Endothelial cell of umbilical vein (primary cell): ENCODE measurements around the gene RPL34. TPM values are rescaled to one million over a fixed set of nuclear protein-coding genes. Genes with fewer than 3 reads are reported as not detected.

Source experiments
- BruUV-seq: library from RNA; stranded (reverse); fragments of 400-500 nt; replicated peaks from 2 replicates; lab custom pipeline; 2021; lab: Mats Ljungman, UMichigan
- CTCF ChIA-PET: fragments of 300-600, 350-600 bp; sonication (Branson Sonifier 250); formaldehyde crosslinking; loops from one replicate; lab custom pipeline; 2021; ENCODE audit warnings: antibody characterized with exemption, inconsistent platforms; lab: Charles Lee
- POLR2A ChIA-PET: fragments of 300-600, 350-600 bp; sonication (Branson Sonifier 250); formaldehyde crosslinking; loops from one replicate; lab custom pipeline; 2021; ENCODE audit warnings: antibody characterized with exemption, inconsistent platforms; lab: Charles Lee
- DNase-seq: peaks from one replicate; pipeline ENCODE4 v3.0.0-alpha.2; 2011; ENCODE audit warnings: low read depth, low spot score
- FAIRE-seq: peaks from 2 replicates; lab custom pipeline; 2011; peaks lifted over from hg19 to GRCh38; lab: Jason Lieb, UNC
- H2AFZ ChIP-seq: 2 replicates; pipeline ENCODE4 v1.6.0; 2012; ENCODE audit warnings: low read depth, low read length, control low read depth, inconsistent platforms
- H3K27ac ChIP-seq: 2 replicates; pipeline ENCODE4 v1.5.1; 2011; ENCODE audit warnings: low read depth, mild to moderate bottlenecking, control low read depth, low read length, moderate library complexity; ENCODE audit not compliant: insufficient read depth
- H3K27me3 ChIP-seq, 2 experiments: 2 replicates each; pipeline versions ENCODE4 v1.6.0 to v1.6.1; 2011; ENCODE audit warnings: low read length in 2 of 2, mixed read lengths in 1 of 2; ENCODE audit not compliant: control insufficient read depth in 2 of 2, insufficient read depth in 2 of 2
- H3K36me3 ChIP-seq, 2 experiments: 2 replicates in 1 of 2; 3 replicates in 1 of 2; pipeline ENCODE4 v1.5.1; 2011; ENCODE audit warnings: low read length in 2 of 2, mild to moderate bottlenecking in 1 of 2, moderate library complexity in 1 of 2; ENCODE audit not compliant: control insufficient read depth in 2 of 2, insufficient read depth in 2 of 2; ENCODE audit errors: extremely low read depth in 1 of 2
- H3K4me1 ChIP-seq: 3 replicates; pipeline ENCODE4 v1.5.1; 2011; ENCODE audit warnings: mild to moderate bottlenecking, low read length; ENCODE audit not compliant: control insufficient read depth, insufficient read depth; ENCODE audit errors: extremely low read depth
- H3K4me2 ChIP-seq: 2 replicates; pipeline ENCODE4 v1.6.1; 2011; ENCODE audit warnings: low read length, control low read depth, mixed read lengths; ENCODE audit not compliant: insufficient read depth
- H3K4me3 ChIP-seq, 3 experiments: fragments of 200-600 bp in 1 of 3; sonication (generic), shearing (Covaris generic) in 1 of 3; replicated peaks in 1 of 3; 2 replicates each; pipeline ENCODE4 v1.5.1; 2011 to 2016; ENCODE audit warnings: control low read depth in 3 of 3, low read length in 3 of 3, mild to moderate bottlenecking in 2 of 3, inconsistent platforms in 1 of 3, low read depth in 1 of 3, moderate library complexity in 1 of 3; ENCODE audit not compliant: insufficient read depth in 1 of 3
- H3K79me2 ChIP-seq: 2 replicates; pipeline ENCODE4 v1.6.0; 2012; ENCODE audit warnings: low read length, inconsistent platforms; ENCODE audit not compliant: control insufficient read depth, insufficient read depth
- H3K9ac ChIP-seq: replicated peaks from 2 replicates; pipeline ENCODE3; 2011; ENCODE audit warnings: low read length, control low read depth; ENCODE audit not compliant: insufficient read depth; ENCODE audit errors: extremely low read depth
- H3K9me1 ChIP-seq: replicated peaks from 3 replicates; pipeline ENCODE4 v1.6.0; 2011; ENCODE audit warnings: mild to moderate bottlenecking, low read length; ENCODE audit not compliant: control insufficient read depth, insufficient read depth; ENCODE audit errors: extremely low read depth
- H3K9me3 ChIP-seq: replicated peaks from 2 replicates; pipeline ENCODE4 v1.5.1; 2012; ENCODE audit warnings: low read length, inconsistent platforms; ENCODE audit not compliant: control insufficient read depth, insufficient read depth
- H4K20me1 ChIP-seq: replicated peaks from 2 replicates; pipeline ENCODE3; 2011; ENCODE audit warnings: mild to moderate bottlenecking, low read length; ENCODE audit not compliant: control insufficient read depth, insufficient read depth; ENCODE audit errors: extremely low read depth
- CTCF ChIP-seq, 2 donors: IDR thresholded peaks; 1 replicate in 1 of 2; 2 replicates in 1 of 2; pipeline ENCODE4 v1.5.1; 2011; ENCODE audit warnings: low read length in 2 of 2, mild to moderate bottlenecking in 2 of 2, moderate library complexity in 2 of 2, control low read depth in 1 of 2, inconsistent platforms in 1 of 2, low read depth in 1 of 2; ENCODE audit not compliant: insufficient read depth in 1 of 2; ENCODE audit errors: extremely low read depth in 1 of 2
- EZH2 ChIP-seq: IDR thresholded peaks from 2 replicates; pipeline ENCODE4 v1.6.1; 2012; ENCODE audit warnings: borderline replicate concordance, low read depth, mild to moderate bottlenecking, moderate library complexity, low read length, inconsistent platforms; ENCODE audit not compliant: severe bottlenecking
- FOS ChIP-seq: IDR thresholded peaks from 2 replicates; pipeline ENCODE4 v1.6.1; 2011; ENCODE audit warnings: mild to moderate bottlenecking, low read length, moderate library complexity, borderline replicate concordance; ENCODE audit not compliant: insufficient read depth
- GATA2 ChIP-seq: IDR thresholded peaks from 2 replicates; pipeline ENCODE4 v1.7.0; 2011; ENCODE audit warnings: low read depth, mild to moderate bottlenecking, moderate library complexity, mixed read lengths, low read length; ENCODE audit not compliant: insufficient read length, insufficient read depth
- JUN ChIP-seq: IDR thresholded peaks from 2 replicates; pipeline ENCODE4 v1.6.1; 2011; ENCODE audit warnings: borderline replicate concordance, low read depth; ENCODE audit not compliant: insufficient read length, insufficient read depth
- MAX ChIP-seq: IDR thresholded peaks from 2 replicates; pipeline ENCODE4 v1.6.1; 2011; ENCODE audit not compliant: insufficient read depth, insufficient read length
- MYC ChIP-seq: IDR thresholded peaks from one replicate; pipeline ENCODE4 v1.6.1; 2011; ENCODE audit warnings: mild to moderate bottlenecking, low read depth, low read length
- POLR2A ChIP-seq: IDR thresholded peaks from 2 replicates; pipeline ENCODE4 v1.6.1; 2012; ENCODE audit warnings: low read depth, mild to moderate bottlenecking, control low read depth, low read length
- POLR2AphosphoS5 ChIP-seq: IDR thresholded peaks from 2 replicates; pipeline ENCODE4 v1.6.1; 2012; ENCODE audit warnings: low read depth, mild to moderate bottlenecking, control low read depth, low read length, moderate library complexity; ENCODE audit not compliant: insufficient read depth
- dilution Hi-C: fragments of 300-500 bp; cut with MboI; formaldehyde crosslinking; loops from one replicate; pipeline ENCODE4 v1.15.0; 2019; ENCODE audit warnings: low sequenced_read_pairs; ENCODE audit not compliant: extremely low pct_ligation_motif_present
- intact Hi-C: fragments of 100-400 bp; cut with micrococcal nuclease; formaldehyde crosslinking; loops from one replicate; pipeline ENCODE4 v1.10.0; 2022
- polyA plus RNA-seq, 4 experiments: library from polyadenylated mRNA; depleted of rRNA in 3 of 4; stranded (reverse) in 3 of 4; unstranded in 1 of 4; fragments of >200 nt; gene quantifications; 2 replicates each; pipeline versions ENCODE4 v1.2.1 to v1.2.3, GENCODE V29; 2011 to 2012; ENCODE audit warnings: missing spikeins in 1 of 4
- total RNA-seq: library from RNA; stranded (reverse); gene quantifications from 2 replicates; pipeline ENCODE4 v1.2.3, GENCODE V29; 2021

The RPL34 gene
- total and polyA plus RNA-seq, 2 donors (not counting 3 experiments of a cell fraction or from before 2014, with no cell fraction given), result 1,114 to 2,397 TPM

GRCh38 chr4:108612365-108612764 lies 8.0 kb upstream of the RPL34 start:
- no peaks in the 10 kb centered on the region for H4K20me1 ChIP-seq
- no peaks in the 10 kb centered on the region for H3K9me1 ChIP-seq
- H3K9ac ChIP-seq, result no peak overlapping the region
- CTCF ChIA-PET, result interaction anchor here (1.1 kb wide), 1 partner anchor 593 kb away, joined by 3 read pairs; no protein-coding TSS in a partner anchor
- no peak for FAIRE-seq
- no peak overlapping the region for H3K4me2 ChIP-seq
- dilution Hi-C loops, result no loop called here
- no peaks in the 10 kb centered on the region for H3K4me1 ChIP-seq
- no TSS peak for BruUV-seq
- no peak overlapping the region for H2AFZ ChIP-seq
- TF ChIP-seq POLR2AphosphoS5 (no peak), CTCF (IDR thresholded peaks at IDR 0.05; ENCODE audit: extremely low read depth in 1 of 2, insufficient read depth in 1 of 2, low read depth in 1 of 2, low read length in 2 of 2) (no peak), FOS (no peak), GATA2 (no peak), POLR2A (no peak), MYC (no peak), MAX (no peak), JUN (no peak), EZH2 (no peak)
- no peaks in the 10 kb centered on the region for H3K36me3 ChIP-seq
- H3K79me2 ChIP-seq, result no peaks in the 10 kb centered on the region
- DNase-seq, result no peak
- H3K9me3 ChIP-seq, result no peaks in the 10 kb centered on the region
- H3K27me3 ChIP-seq, result no peaks in the 10 kb centered on the region
- POLR2A ChIA-PET, result no interaction called here
- no peak overlapping the region for H3K27ac ChIP-seq
- H3K4me3 ChIP-seq, result no peak overlapping the region
- intact Hi-C loops, result no loop called here
